T1000 (cell line): Measurements from ENCODE around the gene GLOD5.
A peak's percentile ranks its signal among the peaks of the same experiment; 100 is the strongest.
"Not testable (repeated sequence)": the region's sequence is repeated elsewhere in the genome, so short reads cannot be mapped to it uniquely, and the experiment has no call there.

Source experiments
- DNase-seq: peaks from one replicate; lab custom pipeline; 2025; ENCODE audit warnings: mixed read lengths; lab: John Stamatoyannopoulos, UW

The GLOD5 gene

GRCh38 chrX:48794340-48794910 is 32.9 kb downstream of the GLOD5 start:
- DNase-seq = no peak

GRCh38 chrX:48794911-48795515 is 33.5 kb downstream of the GLOD5 start:
- peak; percentile 5 for DNase-seq

- no peak for DNase-seq
Observed at GRCh38 chrX:48798318-48798717, 36.8 kb downstream of the GLOD5 start.

GRCh38 chrX:48800574-48801279 is 39.2 kb downstream of the GLOD5 start:
- no peak for DNase-seq

- peak; percentile 99 for DNase-seq
Observed at GRCh38 chrX:48801280-48802088, 39.9 kb downstream of the GLOD5 start, which contains the start of gene HDAC6. Gene HDAC6 (plus strand): TSS chrX:48802067. CDS start chrX:48802693, 626 bp downstream.

- peak; percentile 86 for DNase-seq
Observed at GRCh38 chrX:48802089-48802904, 40.8 kb downstream of the GLOD5 start.

GRCh38 chrX:48802905-48803200 is 41.3 kb downstream of the GLOD5 start:
- no peak for DNase-seq

GRCh38 chrX:48806081-48806480 is 44.5 kb downstream of the GLOD5 start:
- no peak for DNase-seq

GRCh38 chrX:48813644-48814043 is 52.1 kb downstream of the GLOD5 start:
- no peak for DNase-seq

- no peak for DNase-seq
Observed at GRCh38 chrX:48814722-48815121, 53.2 kb downstream of the GLOD5 start.

- no peak for DNase-seq
Observed at GRCh38 chrX:48815266-48815665, 53.7 kb downstream of the GLOD5 start.

GRCh38 chrX:48816014-48816810 is 54.7 kb downstream of the GLOD5 start:
- no peak for DNase-seq

GRCh38 chrX:48818098-48818497 is 56.6 kb downstream of the GLOD5 start:
- no peak for DNase-seq

- DNase-seq = no peak
Observed at GRCh38 chrX:48818866-48819265, 57.3 kb downstream of the GLOD5 start.

GRCh38 chrX:48819394-48819793 is 57.8 kb downstream of the GLOD5 start:
- DNase-seq = not testable (repeated sequence)

GRCh38 chrX:48823053-48823452 is 61.5 kb downstream of the GLOD5 start:
- DNase-seq = no peak
